OCI-LY7 (cell line): ENCODE results near the gene CFAP90. TPM values are rescaled to one million over a fixed set of nuclear protein-coding genes. Genes with fewer than 3 reads are reported as not detected.

Experiments
- BruUV-seq: library from RNA; stranded (reverse); fragments of 400-500 nt; replicated peaks from 2 replicates; lab custom pipeline; 2021; lab: Mats Ljungman, UMichigan
- CTCF ChIA-PET: fragments of 300-600 bp; sonication (Branson Sonifier 250); formaldehyde crosslinking; loops from one replicate; lab custom pipeline; 2022; ENCODE audit warnings: antibody characterized with exemption; ENCODE audit not compliant: unreplicated experiment; lab: Charles Lee
- POLR2A ChIA-PET: fragments of 300-600 bp; sonication (Branson Sonifier 250); formaldehyde crosslinking; loops from one replicate; lab custom pipeline; 2022; ENCODE audit warnings: antibody characterized with exemption; lab: Charles Lee
- DNase-seq: peaks from one replicate; pipeline ENCODE4 v3.0.0-alpha.2; 2015; ENCODE audit warnings: low spot score
- H2AFZ ChIP-seq: fragments of 200-600 bp; sonication (generic), shearing (Covaris generic); 2 replicates; pipeline ENCODE4 v1.6.1; 2014; ENCODE audit warnings: mild to moderate bottlenecking, antibody characterized with exemption, low read length, moderate library complexity
- H3K27ac ChIP-seq: fragments of 200-600 bp; sonication (generic); 2 replicates; pipeline ENCODE4 v1.5.1; 2014; ENCODE audit warnings: mixed run types, low read depth, mild to moderate bottlenecking, moderate library complexity, low read length, inconsistent platforms; ENCODE audit not compliant: poor library complexity, severe bottlenecking
- H3K36me3 ChIP-seq: fragments of 200-600 bp; sonication (generic); 2 replicates; pipeline ENCODE4 v1.6.1; 2014; ENCODE audit warnings: mild to moderate bottlenecking, antibody characterized with exemption, low read length, moderate library complexity, mixed read lengths; ENCODE audit not compliant: insufficient read depth
- H3K4me1 ChIP-seq: fragments of 200-600 bp; sonication (generic); 2 replicates; pipeline ENCODE4 v1.5.1; 2014; ENCODE audit warnings: mild to moderate bottlenecking, low read length; ENCODE audit not compliant: insufficient read depth, poor library complexity, severe bottlenecking
- H3K4me2 ChIP-seq: fragments of 200-600 bp; sonication (generic); 2 replicates; pipeline ENCODE4 v1.6.1; 2014; ENCODE audit warnings: mild to moderate bottlenecking, low read length
- H3K4me3 ChIP-seq: fragments of 200-600 bp; sonication (generic); 2 replicates; pipeline ENCODE4 v1.5.1; 2014; ENCODE audit warnings: mild to moderate bottlenecking, low read depth, low read length; ENCODE audit not compliant: poor library complexity, severe bottlenecking
- H3K79me2 ChIP-seq: fragments of 200-600 bp; sonication (generic); 2 replicates; pipeline ENCODE4 v1.6.1; 2016; ENCODE audit warnings: low read depth, mild to moderate bottlenecking, low read length, moderate library complexity, mixed read lengths; ENCODE audit not compliant: insufficient read depth
- H3K9me2 ChIP-seq: fragments of 200-600 bp; sonication (generic); 2 replicates; pipeline ENCODE4 v1.6.1; 2016; ENCODE audit warnings: mild to moderate bottlenecking, low read length, mixed read lengths; ENCODE audit not compliant: insufficient read depth
- H3K9me3 ChIP-seq: fragments of 200-600 bp; sonication (generic); 2 replicates; pipeline ENCODE4 v1.6.1; 2014; ENCODE audit warnings: mild to moderate bottlenecking, mixed run types, low read length, mixed read lengths
- H4K20me1 ChIP-seq: fragments of 200-600 bp; sonication (generic); 2 replicates; pipeline ENCODE4 v1.6.1; 2014; ENCODE audit warnings: mild to moderate bottlenecking, antibody characterized with exemption, low read length, moderate library complexity, mixed read lengths; ENCODE audit not compliant: insufficient read depth
- EZH2phosphoT487 ChIP-seq: fragments of 200-600 bp; sonication (generic); IDR thresholded peaks from 2 replicates; pipeline ENCODE4 v1.6.1; 2018; ENCODE audit warnings: low read depth, borderline replicate concordance, mild to moderate bottlenecking, mixed run types, antibody characterized with exemption, low read length, moderate library complexity, mixed read lengths
- intact Hi-C: fragments of 100-400 bp; cut with micrococcal nuclease; formaldehyde crosslinking; loops from one replicate; pipeline ENCODE4 v1.10.0; 2022; ENCODE audit not compliant: unreplicated experiment
- total RNA-seq, 2 experiments: library from RNA; depleted of rRNA in 1 of 2; stranded (reverse); fragments of >200 nt in 1 of 2; shearing (Covaris generic) in 1 of 2; gene quantifications; 2 replicates each; pipeline ENCODE4 v1.2.3, GENCODE V29; 2014 to 2022
- TF ChIP-seq, protein P1 (sequence below): fragments of 200-600 bp; sonication (generic); conservative IDR thresholded peaks from 2 replicates; pipeline ENCODE4 v1.5.1; 2014; ENCODE audit warnings: mild to moderate bottlenecking, antibody characterized with exemption, low read length, moderate library complexity, mixed read lengths

Gene CFAP90
- total RNA-seq, 2 experiments from 2014 or later: not detected

DNA sequence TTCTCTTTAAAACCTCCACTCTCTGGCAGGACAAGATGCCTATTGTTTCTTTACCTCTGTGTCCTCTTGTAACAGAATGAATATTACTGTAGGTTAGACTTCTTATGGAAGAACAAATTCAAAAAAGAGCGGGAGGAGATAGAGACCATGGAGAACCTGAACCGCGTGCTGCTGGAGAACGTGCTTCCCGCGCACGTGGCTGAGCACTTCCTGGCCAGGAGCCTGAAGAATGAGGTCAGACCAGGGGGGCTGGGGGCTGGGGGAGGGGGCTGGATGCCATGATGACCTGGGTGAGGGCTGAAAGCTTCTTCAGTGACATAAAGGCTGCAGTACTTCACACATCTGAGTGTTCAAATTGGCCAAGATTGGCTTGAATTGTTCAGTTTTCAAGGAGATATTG lies 61.4 kb downstream of the CFAP90 start:
- H3K79me2 ChIP-seq: no peaks in the 10 kb centered on the region
- no peak overlapping the region for H2AFZ ChIP-seq
- H3K9me2 ChIP-seq: no peaks in the 10 kb centered on the region
- no peak overlapping the region for H3K4me3 ChIP-seq
- H3K36me3 ChIP-seq: no peaks in the 10 kb centered on the region
- TF ChIP-seq, protein P1, sequence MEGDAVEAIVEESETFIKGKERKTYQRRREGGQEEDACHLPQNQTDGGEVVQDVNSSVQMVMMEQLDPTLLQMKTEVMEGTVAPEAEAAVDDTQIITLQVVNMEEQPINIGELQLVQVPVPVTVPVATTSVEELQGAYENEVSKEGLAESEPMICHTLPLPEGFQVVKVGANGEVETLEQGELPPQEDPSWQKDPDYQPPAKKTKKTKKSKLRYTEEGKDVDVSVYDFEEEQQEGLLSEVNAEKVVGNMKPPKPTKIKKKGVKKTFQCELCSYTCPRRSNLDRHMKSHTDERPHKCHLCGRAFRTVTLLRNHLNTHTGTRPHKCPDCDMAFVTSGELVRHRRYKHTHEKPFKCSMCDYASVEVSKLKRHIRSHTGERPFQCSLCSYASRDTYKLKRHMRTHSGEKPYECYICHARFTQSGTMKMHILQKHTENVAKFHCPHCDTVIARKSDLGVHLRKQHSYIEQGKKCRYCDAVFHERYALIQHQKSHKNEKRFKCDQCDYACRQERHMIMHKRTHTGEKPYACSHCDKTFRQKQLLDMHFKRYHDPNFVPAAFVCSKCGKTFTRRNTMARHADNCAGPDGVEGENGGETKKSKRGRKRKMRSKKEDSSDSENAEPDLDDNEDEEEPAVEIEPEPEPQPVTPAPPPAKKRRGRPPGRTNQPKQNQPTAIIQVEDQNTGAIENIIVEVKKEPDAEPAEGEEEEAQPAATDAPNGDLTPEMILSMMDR: no peak
- H3K9me3 ChIP-seq: no peaks in the 10 kb centered on the region
- peaks cover 9% of the 10 kb centered on the region for H3K4me1 ChIP-seq
- H4K20me1 ChIP-seq: no peaks in the 10 kb centered on the region
- ChIA-PET CTCF (no interaction called here), POLR2A (no interaction called here)
- H3K4me2 ChIP-seq: no peak overlapping the region
- intact Hi-C loops: no loop called here
- no peak for DNase-seq
- no TSS peak for BruUV-seq
- no peak overlapping the region for H3K27ac ChIP-seq

DNA sequence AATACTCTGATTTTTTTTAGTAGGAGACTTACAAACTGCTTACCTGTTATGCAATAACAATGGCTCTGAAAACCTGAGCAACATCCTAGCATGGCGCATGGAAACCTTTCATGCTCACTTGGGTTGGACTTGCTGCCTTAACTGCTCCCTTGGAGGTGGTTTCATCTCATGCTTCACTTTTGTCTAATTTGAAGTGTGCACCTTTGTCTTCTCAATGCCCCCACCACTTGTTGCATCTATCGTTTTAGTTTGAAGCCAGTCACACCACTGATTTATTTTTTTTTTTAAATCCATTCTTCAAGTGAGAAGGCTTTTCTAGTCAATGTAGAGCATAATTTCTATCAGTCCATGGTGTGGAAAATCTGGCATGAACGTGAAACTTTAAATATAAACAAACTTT lies 63.2 kb downstream of the CFAP90 start:
- intact Hi-C loops: no loop called here
- no peaks in the 10 kb centered on the region for H3K79me2 ChIP-seq
- CTCF ChIA-PET: no interaction called here
- DNase-seq: no peak
- H3K36me3 ChIP-seq: no peaks in the 10 kb centered on the region
- H3K27ac ChIP-seq: no peak overlapping the region
- H3K4me2 ChIP-seq: no peak overlapping the region
- no peaks in the 10 kb centered on the region for H4K20me1 ChIP-seq
- H3K9me2 ChIP-seq: no peaks in the 10 kb centered on the region
- POLR2A ChIA-PET: no interaction called here
- no TSS peak for BruUV-seq
- no peaks in the 10 kb centered on the region for H3K9me3 ChIP-seq
- no peak overlapping the region for H2AFZ ChIP-seq
- H3K4me3 ChIP-seq: no peak overlapping the region
- H3K4me1 ChIP-seq: no peaks in the 10 kb centered on the region
- no peak for TF ChIP-seq EZH2phosphoT487
- TF ChIP-seq, protein P1: no peak

DNA sequence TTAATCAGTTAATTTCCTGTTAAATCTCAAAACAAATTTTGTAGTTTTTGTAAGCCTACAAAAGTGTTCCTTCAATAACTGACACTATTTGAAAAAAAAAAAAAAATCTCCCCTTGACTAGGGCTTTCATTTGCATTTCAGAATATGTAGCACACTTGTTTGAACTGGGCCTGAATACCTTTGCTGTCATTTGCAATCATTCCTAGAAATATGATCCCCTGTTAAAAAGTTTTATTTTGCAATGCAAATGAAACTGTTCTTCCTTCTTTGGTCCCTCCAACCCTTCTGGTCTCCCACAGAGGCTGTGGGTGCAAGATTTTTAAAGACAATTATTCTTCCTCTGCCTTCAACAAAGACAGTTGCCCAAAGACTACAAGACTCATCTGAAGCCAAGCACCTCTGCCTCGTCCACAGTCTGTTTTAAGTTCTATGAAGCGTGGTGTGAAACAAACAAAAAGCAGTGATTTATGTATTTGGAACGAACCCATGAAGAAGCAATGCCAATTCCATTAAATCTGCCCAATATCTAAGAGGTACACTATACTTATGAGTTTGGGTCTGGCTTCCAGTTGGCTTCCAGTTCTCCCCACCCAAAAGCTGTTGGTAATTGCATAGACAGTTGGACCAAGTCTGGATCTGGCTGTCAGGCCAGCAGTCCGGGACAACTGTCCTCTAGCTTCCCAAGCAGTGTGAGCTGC lies 66.1 kb downstream of the CFAP90 start:
- Histone ChIP-seq H3K9me3 (no peaks in the 10 kb centered on the region), H3K36me3 (no peaks in the 10 kb centered on the region), H2AFZ (no peak overlapping the region), H4K20me1 (no peaks in the 10 kb centered on the region), H3K4me1 (no peaks in the 10 kb centered on the region), H3K27ac (no peak overlapping the region), H3K4me3 (no peak overlapping the region), H3K79me2 (no peaks in the 10 kb centered on the region), H3K9me2 (no peaks in the 10 kb centered on the region), H3K4me2 (no peak overlapping the region)
- CTCF ChIA-PET: no interaction called here
- no peak for TF ChIP-seq EZH2phosphoT487
- TF ChIP-seq, protein P1: no peak
- DNase-seq: no peak
- intact Hi-C loops: no loop called here
- no TSS peak for BruUV-seq
- POLR2A ChIA-PET: no interaction called here
